WTC11 (cell line): ENCODE measurements around the gene TMEM45B.

Experiments
- ATF3 ChIP-seq: sonication (generic); formaldehyde crosslinking; conservative IDR thresholded peaks from 2 replicates; pipeline ENCODE4 v1.8.1; 2022; ENCODE audit warnings: mild to moderate bottlenecking, missing genetic modification reagents
- CREB1 ChIP-seq: sonication (generic); formaldehyde crosslinking; IDR thresholded peaks from 2 replicates; pipeline ENCODE4 v1.8.0; 2023; ENCODE audit warnings: mild to moderate bottlenecking, missing genetic modification reagents
- CTCF ChIP-seq: fragments of 200-600 bp; IDR thresholded peaks from 2 replicates; pipeline ENCODE4 v1.8.0; 2022; ENCODE audit warnings: antibody characterized with exemption
- IRF2 ChIP-seq: sonication (generic); formaldehyde crosslinking; IDR thresholded peaks from 2 replicates; pipeline ENCODE4 v1.8.0; 2022; ENCODE audit warnings: low read depth, missing genetic modification reagents, borderline replicate concordance
- JUN ChIP-seq: sonication (generic); formaldehyde crosslinking; IDR thresholded peaks from 2 replicates; pipeline ENCODE4 v1.8.0; 2023; ENCODE audit warnings: mild to moderate bottlenecking, missing genetic modification reagents
- MAX ChIP-seq: sonication (generic); formaldehyde crosslinking; IDR thresholded peaks from 2 replicates; pipeline ENCODE4 v1.8.0; 2022; ENCODE audit warnings: mild to moderate bottlenecking, missing genetic modification reagents
- NFYB ChIP-seq: sonication (generic); formaldehyde crosslinking; conservative IDR thresholded peaks from 2 replicates; pipeline ENCODE4 v1.8.0; 2022; ENCODE audit warnings: low read depth, missing genetic modification reagents
- NR2C2 ChIP-seq: sonication (generic); formaldehyde crosslinking; IDR thresholded peaks from 2 replicates; pipeline ENCODE4 v1.8.0; 2022; ENCODE audit warnings: mild to moderate bottlenecking, missing genetic modification reagents
- SOX15 ChIP-seq: fragments of 250-450 bp; sonication (Bioruptor Pico); IDR thresholded peaks from 2 replicates; pipeline ENCODE4 v1.9.0; 2021; ENCODE audit warnings: mild to moderate bottlenecking
- SP1 ChIP-seq: sonication (generic); formaldehyde crosslinking; conservative IDR thresholded peaks from 2 replicates; pipeline ENCODE4 v1.8.1; 2022; ENCODE audit warnings: missing genetic modification reagents
- TEAD4 ChIP-seq: sonication (generic); formaldehyde crosslinking; IDR thresholded peaks from 2 replicates; pipeline ENCODE4 v1.8.0; 2022; ENCODE audit warnings: mild to moderate bottlenecking, missing genetic modification reagents
- USF2 ChIP-seq: sonication (generic); formaldehyde crosslinking; IDR thresholded peaks from 2 replicates; pipeline ENCODE4 v1.8.1; 2023; ENCODE audit warnings: mild to moderate bottlenecking, missing genetic modification reagents, moderate library complexity
- ZNF425 ChIP-seq: fragments of 250-450 bp; sonication (Bioruptor Pico); conservative IDR thresholded peaks from 2 replicates; pipeline ENCODE4 v1.9.0; 2021; ENCODE audit warnings: mild to moderate bottlenecking
- TF ChIP-seq, protein P1 (sequence below): sonication (generic); formaldehyde crosslinking; IDR thresholded peaks from 2 replicates; pipeline ENCODE4 v1.8.1; 2023; ENCODE audit warnings: mild to moderate bottlenecking, missing genetic modification reagents

GRCh38 chr11:129861702-129862522 is 46.3 kb downstream of the TMEM45B start:
- TF ChIP-seq NFYB (CRISPR knock-in tag): no peak
- TF ChIP-seq TEAD4 (CRISPR knock-in tag): no peak
- no peak for TF ChIP-seq SP1 (CRISPR knock-in tag)
- no peak for TF ChIP-seq NR2C2
- TF ChIP-seq CTCF: no peak
- TF ChIP-seq ATF3 (CRISPR knock-in tag): no peak
- no peak for TF ChIP-seq CREB1 (CRISPR knock-in tag)
- TF ChIP-seq, protein P1, sequence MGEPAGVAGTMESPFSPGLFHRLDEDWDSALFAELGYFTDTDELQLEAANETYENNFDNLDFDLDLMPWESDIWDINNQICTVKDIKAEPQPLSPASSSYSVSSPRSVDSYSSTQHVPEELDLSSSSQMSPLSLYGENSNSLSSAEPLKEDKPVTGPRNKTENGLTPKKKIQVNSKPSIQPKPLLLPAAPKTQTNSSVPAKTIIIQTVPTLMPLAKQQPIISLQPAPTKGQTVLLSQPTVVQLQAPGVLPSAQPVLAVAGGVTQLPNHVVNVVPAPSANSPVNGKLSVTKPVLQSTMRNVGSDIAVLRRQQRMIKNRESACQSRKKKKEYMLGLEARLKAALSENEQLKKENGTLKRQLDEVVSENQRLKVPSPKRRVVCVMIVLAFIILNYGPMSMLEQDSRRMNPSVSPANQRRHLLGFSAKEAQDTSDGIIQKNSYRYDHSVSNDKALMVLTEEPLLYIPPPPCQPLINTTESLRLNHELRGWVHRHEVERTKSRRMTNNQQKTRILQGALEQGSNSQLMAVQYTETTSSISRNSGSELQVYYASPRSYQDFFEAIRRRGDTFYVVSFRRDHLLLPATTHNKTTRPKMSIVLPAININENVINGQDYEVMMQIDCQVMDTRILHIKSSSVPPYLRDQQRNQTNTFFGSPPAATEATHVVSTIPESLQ (CRISPR knock-in tag): no peak
- TF ChIP-seq JUN: no peak
- TF ChIP-seq USF2: no peak
- no peak for TF ChIP-seq IRF2 (CRISPR knock-in tag)
- no peak for TF ChIP-seq MAX
- no peak for TF ChIP-seq SOX15
- no peak for TF ChIP-seq ZNF425 (CRISPR knock-in tag)
